H1 (cell line): ENCODE measurements around the gene DOCK10. TPM values are rescaled to one million over a fixed set of nuclear protein-coding genes. Genes with fewer than 3 reads are reported as not detected.

Experiments used
- CREB1 ChIP-seq: IDR thresholded peaks from 2 replicates; pipeline ENCODE4 v1.6.1; 2012; ENCODE audit warnings: inconsistent platforms
- RAD21 ChIP-seq, 2 experiments: IDR thresholded peaks in 1 of 2; conservative IDR thresholded peaks in 1 of 2; 2 replicates each; pipeline ENCODE4 v1.6.1; 2011; ENCODE audit warnings: low read depth in 2 of 2, low read length in 2 of 2, improper control_type of control experiment in 1 of 2, inconsistent platforms in 1 of 2, mild to moderate bottlenecking in 1 of 2, moderate library complexity in 1 of 2
- RBBP5 ChIP-seq: IDR thresholded peaks from 2 replicates; pipeline ENCODE4 v1.7.1; 2012; ENCODE audit warnings: low read depth, mild to moderate bottlenecking, inconsistent platforms, low read length, moderate library complexity, borderline replicate concordance
- RNF2 ChIP-seq: fragments of 200-900, 300-1000 bp; sonication (generic); IDR thresholded peaks from 2 replicates; pipeline ENCODE4 v1.7.1; 2016; ENCODE audit warnings: borderline replicate concordance, low read depth, mild to moderate bottlenecking, antibody characterized with exemption, low read length; ENCODE audit not compliant: poor library complexity, severe bottlenecking; ENCODE audit errors: missing control alignments
- polyA plus RNA-seq, 7 experiments: library from polyadenylated mRNA; depleted of rRNA in 3 of 7; stranded (reverse) in 5 of 7; unstranded in 2 of 7; fragments of >200 nt in 5 of 7; fragments of 200-250 nt in 2 of 7; gene quantifications; 1 replicate in 5 of 7; 2 replicates in 1 of 7; 4 replicates in 1 of 7; pipeline versions ENCODE4 v1.2.1 to v1.2.3, GENCODE V29; 2011 to 2013; ENCODE audit warnings: missing spikeins in 2 of 7, mixed read lengths in 2 of 7
- total RNA-seq: library from RNA; stranded (reverse); fragmentation: NEBNext Ultra II Directional; extraction: Animal tissue kit (Norgen Biotek cat#: 25700); gene quantifications from 2 replicates; pipeline ENCODE4 v1.2.1, GENCODE V29; 2021
- TF ChIP-seq, protein P1 (sequence below): fragments of 300-600 bp; sonication (generic); IDR thresholded peaks from 2 replicates; pipeline ENCODE4 v1.7.1; 2012; ENCODE audit warnings: low read length, moderate library complexity, mild to moderate bottlenecking, inconsistent platforms; ENCODE audit not compliant: insufficient replicate concordance

Gene DOCK10
- total and polyA plus RNA-seq, 2 of the 8 experiments (the other 6 are each of a cell fraction or from before 2014, with no cell fraction given): 0.33 to 1.6 TPM

DNA sequence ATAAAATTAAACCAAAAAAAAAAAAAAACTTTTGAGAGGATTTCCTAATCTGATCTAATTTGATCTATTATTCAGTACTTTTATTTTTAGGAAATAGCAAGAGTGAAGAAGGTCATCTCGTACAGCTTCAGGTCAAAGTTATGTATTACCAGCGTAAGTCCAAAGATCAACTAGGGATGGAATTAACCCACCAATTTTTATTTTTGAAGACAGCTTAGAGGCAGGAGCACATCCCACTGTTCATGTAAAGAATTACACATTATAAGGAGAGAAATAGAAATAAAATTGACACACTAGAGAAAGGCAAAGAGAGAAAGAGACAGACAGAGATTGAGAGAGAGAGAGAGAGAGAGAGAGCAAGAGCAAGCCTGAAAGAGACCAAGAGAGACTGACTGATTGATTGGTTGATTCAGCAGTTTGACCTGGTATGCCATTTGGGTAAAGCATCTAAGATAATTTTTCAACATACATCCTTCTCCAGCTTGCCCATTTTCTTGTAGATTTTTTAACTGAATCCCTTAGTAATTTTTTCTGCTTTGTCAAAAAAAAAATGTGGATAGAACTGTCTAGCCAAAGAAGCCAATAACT is 25.1 kb downstream of the DOCK10 start (continued):
- TF ChIP-seq, protein P1, sequence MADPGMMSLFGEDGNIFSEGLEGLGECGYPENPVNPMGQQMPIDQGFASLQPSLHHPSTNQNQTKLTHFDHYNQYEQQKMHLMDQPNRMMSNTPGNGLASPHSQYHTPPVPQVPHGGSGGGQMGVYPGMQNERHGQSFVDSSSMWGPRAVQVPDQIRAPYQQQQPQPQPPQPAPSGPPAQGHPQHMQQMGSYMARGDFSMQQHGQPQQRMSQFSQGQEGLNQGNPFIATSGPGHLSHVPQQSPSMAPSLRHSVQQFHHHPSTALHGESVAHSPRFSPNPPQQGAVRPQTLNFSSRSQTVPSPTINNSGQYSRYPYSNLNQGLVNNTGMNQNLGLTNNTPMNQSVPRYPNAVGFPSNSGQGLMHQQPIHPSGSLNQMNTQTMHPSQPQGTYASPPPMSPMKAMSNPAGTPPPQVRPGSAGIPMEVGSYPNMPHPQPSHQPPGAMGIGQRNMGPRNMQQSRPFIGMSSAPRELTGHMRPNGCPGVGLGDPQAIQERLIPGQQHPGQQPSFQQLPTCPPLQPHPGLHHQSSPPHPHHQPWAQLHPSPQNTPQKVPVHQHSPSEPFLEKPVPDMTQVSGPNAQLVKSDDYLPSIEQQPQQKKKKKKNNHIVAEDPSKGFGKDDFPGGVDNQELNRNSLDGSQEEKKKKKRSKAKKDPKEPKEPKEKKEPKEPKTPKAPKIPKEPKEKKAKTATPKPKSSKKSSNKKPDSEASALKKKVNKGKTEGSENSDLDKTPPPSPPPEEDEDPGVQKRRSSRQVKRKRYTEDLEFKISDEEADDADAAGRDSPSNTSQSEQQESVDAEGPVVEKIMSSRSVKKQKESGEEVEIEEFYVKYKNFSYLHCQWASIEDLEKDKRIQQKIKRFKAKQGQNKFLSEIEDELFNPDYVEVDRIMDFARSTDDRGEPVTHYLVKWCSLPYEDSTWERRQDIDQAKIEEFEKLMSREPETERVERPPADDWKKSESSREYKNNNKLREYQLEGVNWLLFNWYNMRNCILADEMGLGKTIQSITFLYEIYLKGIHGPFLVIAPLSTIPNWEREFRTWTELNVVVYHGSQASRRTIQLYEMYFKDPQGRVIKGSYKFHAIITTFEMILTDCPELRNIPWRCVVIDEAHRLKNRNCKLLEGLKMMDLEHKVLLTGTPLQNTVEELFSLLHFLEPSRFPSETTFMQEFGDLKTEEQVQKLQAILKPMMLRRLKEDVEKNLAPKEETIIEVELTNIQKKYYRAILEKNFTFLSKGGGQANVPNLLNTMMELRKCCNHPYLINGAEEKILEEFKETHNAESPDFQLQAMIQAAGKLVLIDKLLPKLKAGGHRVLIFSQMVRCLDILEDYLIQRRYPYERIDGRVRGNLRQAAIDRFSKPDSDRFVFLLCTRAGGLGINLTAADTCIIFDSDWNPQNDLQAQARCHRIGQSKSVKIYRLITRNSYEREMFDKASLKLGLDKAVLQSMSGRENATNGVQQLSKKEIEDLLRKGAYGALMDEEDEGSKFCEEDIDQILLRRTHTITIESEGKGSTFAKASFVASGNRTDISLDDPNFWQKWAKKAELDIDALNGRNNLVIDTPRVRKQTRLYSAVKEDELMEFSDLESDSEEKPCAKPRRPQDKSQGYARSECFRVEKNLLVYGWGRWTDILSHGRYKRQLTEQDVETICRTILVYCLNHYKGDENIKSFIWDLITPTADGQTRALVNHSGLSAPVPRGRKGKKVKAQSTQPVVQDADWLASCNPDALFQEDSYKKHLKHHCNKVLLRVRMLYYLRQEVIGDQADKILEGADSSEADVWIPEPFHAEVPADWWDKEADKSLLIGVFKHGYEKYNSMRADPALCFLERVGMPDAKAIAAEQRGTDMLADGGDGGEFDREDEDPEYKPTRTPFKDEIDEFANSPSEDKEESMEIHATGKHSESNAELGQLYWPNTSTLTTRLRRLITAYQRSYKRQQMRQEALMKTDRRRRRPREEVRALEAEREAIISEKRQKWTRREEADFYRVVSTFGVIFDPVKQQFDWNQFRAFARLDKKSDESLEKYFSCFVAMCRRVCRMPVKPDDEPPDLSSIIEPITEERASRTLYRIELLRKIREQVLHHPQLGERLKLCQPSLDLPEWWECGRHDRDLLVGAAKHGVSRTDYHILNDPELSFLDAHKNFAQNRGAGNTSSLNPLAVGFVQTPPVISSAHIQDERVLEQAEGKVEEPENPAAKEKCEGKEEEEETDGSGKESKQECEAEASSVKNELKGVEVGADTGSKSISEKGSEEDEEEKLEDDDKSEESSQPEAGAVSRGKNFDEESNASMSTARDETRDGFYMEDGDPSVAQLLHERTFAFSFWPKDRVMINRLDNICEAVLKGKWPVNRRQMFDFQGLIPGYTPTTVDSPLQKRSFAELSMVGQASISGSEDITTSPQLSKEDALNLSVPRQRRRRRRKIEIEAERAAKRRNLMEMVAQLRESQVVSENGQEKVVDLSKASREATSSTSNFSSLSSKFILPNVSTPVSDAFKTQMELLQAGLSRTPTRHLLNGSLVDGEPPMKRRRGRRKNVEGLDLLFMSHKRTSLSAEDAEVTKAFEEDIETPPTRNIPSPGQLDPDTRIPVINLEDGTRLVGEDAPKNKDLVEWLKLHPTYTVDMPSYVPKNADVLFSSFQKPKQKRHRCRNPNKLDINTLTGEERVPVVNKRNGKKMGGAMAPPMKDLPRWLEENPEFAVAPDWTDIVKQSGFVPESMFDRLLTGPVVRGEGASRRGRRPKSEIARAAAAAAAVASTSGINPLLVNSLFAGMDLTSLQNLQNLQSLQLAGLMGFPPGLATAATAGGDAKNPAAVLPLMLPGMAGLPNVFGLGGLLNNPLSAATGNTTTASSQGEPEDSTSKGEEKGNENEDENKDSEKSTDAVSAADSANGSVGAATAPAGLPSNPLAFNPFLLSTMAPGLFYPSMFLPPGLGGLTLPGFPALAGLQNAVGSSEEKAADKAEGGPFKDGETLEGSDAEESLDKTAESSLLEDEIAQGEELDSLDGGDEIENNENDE: no peak
- no peak for TF ChIP-seq RBBP5
- no peak for TF ChIP-seq RAD21 (IDR thresholded peaks at IDR 0.05 in 1 of 2, conservative IDR thresholded peaks at IDR 0.05 in 1 of 2; ENCODE audit: low read depth in 2 of 2, low read length in 2 of 2)
- TF ChIP-seq CREB1: no peak
- no peak for TF ChIP-seq RNF2
